Suprapubic skin (tissue), 4 donors: ENCODE results near the gene ZFR.

Experiments used
- EP300 ChIP-seq: sonication (generic); formaldehyde crosslinking; IDR thresholded peaks from one replicate; pipeline ENCODE4 v1.6.1; 2017; ENCODE audit warnings: antibody characterized with exemption
- POLR2A ChIP-seq, 2 donors: fragments of 450-650 bp; IDR thresholded peaks; one replicate each; pipeline ENCODE4 v1.6.1; 2017; ENCODE audit warnings: antibody characterized with exemption in 2 of 2, mild to moderate bottlenecking in 2 of 2, moderate library complexity in 2 of 2
- POLR2AphosphoS5 ChIP-seq, 3 donors: sonication (generic); formaldehyde crosslinking; IDR thresholded peaks; one replicate each; pipeline ENCODE4 v1.6.1; 2017; ENCODE audit warnings: antibody characterized with exemption in 3 of 3
- TF ChIP-seq, protein P1 (sequence below), 2 donors: fragments of 200-600 bp in 1 of 2; fragments of 450-650 bp in 1 of 2; sonication (generic) in 1 of 2; IDR thresholded peaks; one replicate each; pipeline ENCODE4 v1.5.1; 2016 to 2019; ENCODE audit warnings: antibody characterized with exemption in 2 of 2, mild to moderate bottlenecking in 1 of 2, moderate library complexity in 1 of 2

DNA sequence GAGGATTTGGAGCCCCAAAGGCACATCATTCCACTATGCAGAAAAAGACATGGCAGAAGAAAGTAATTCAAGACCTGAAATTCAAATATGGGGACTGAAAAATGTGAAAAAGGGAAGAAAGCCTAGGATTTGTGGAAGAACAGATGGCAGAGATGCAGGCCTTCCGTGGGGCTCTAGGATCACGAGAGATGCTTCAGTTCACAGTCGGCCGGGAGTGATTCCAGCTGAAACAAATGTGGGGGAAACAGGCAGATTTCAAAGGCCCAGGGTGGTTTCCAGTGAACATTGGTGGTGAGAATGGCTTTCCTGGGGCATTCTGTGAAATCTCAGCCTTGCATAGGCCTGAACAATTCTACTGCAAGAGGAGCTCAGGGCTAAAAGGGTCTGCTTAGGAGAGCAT is 34.6 kb upstream of the ZFR start:
- TF ChIP-seq EP300 (no peak), POLR2A (IDR thresholded peaks at IDR 0.05) (no peak), POLR2AphosphoS5 (IDR thresholded peaks at IDR 0.05) (no peak)
- TF ChIP-seq, protein P1, sequence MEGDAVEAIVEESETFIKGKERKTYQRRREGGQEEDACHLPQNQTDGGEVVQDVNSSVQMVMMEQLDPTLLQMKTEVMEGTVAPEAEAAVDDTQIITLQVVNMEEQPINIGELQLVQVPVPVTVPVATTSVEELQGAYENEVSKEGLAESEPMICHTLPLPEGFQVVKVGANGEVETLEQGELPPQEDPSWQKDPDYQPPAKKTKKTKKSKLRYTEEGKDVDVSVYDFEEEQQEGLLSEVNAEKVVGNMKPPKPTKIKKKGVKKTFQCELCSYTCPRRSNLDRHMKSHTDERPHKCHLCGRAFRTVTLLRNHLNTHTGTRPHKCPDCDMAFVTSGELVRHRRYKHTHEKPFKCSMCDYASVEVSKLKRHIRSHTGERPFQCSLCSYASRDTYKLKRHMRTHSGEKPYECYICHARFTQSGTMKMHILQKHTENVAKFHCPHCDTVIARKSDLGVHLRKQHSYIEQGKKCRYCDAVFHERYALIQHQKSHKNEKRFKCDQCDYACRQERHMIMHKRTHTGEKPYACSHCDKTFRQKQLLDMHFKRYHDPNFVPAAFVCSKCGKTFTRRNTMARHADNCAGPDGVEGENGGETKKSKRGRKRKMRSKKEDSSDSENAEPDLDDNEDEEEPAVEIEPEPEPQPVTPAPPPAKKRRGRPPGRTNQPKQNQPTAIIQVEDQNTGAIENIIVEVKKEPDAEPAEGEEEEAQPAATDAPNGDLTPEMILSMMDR (IDR thresholded peaks at IDR 0.05): no peak
